ENCODE measurements around the gene RNF212.

Gene RNF212

DNA sequence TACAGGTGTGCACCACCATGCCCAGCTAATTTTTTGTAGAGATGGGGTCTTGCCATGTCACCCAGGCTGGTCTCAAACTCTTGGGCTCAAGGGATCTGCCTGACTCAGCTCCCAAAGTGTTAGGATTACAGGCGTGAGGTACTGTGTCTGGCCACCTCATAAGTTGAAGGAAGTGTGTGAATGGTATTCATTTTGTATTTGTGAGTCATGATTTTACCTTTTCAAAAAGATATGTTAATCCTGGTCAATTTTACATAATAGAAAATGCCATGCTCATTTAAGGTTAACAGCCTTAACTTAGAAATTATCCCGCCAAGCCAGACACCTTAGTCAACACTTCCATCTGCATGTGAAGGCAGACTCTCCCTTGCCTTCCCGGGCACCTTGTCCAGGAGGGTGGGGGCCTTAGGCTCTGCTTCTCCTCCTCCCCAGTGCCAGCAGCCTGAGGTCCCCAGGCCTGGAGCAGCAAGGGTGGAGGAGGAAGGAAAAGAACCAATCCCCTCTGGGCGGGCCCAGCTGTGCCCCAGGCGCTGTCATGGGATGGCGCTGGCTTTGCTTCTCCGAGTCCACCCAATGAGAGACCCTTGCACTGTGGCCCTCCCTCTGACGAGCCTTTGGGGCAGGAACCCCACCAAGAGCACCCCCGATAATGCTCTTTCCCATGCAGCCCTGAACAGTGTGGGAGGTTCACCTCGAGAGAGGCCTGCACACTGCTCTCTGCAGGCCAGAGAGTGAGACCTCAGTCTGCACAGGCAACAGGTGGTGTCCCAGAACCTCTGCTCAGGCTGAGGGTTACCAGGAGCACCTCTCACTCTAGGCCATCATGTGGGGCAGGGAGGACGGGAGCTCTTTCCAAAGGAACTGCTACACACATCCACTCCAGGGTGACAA lies 37.3 kb downstream of the RNF212 start:
- TF ChIP-seq, protein P1, sequence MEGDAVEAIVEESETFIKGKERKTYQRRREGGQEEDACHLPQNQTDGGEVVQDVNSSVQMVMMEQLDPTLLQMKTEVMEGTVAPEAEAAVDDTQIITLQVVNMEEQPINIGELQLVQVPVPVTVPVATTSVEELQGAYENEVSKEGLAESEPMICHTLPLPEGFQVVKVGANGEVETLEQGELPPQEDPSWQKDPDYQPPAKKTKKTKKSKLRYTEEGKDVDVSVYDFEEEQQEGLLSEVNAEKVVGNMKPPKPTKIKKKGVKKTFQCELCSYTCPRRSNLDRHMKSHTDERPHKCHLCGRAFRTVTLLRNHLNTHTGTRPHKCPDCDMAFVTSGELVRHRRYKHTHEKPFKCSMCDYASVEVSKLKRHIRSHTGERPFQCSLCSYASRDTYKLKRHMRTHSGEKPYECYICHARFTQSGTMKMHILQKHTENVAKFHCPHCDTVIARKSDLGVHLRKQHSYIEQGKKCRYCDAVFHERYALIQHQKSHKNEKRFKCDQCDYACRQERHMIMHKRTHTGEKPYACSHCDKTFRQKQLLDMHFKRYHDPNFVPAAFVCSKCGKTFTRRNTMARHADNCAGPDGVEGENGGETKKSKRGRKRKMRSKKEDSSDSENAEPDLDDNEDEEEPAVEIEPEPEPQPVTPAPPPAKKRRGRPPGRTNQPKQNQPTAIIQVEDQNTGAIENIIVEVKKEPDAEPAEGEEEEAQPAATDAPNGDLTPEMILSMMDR (conservative IDR thresholded peaks at IDR 0.05): no peak
- no peak for TF ChIP-seq ZFX (IDR thresholded peaks at IDR 0.05)
- H3K27ac ChIP-seq: no peak overlapping the region

DNA sequence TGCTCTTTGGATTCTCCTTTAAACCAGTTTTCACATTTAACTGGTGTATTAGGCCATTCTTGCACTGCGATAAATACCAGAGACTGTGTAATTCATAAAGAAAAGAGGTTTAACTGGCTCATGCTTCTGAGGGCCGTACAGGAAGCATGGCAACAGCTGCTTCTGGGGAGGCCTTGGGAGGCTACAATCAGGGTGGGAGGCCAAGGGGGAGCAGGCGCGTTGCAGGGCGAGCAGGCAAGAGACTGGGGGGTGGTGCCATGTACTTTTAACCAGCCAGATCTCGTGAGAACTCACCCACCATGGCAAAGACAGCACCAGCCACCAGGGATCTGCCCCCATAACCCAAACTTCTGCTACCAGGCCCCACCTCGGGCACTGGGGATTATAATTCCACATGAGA lies 38.1 kb downstream of the RNF212 start:
- TF ChIP-seq, protein P1 (conservative IDR thresholded peaks at IDR 0.05): no peak
- no peak for TF ChIP-seq ZFX (IDR thresholded peaks at IDR 0.05)
- no peak overlapping the region for H3K27ac ChIP-seq

DNA sequence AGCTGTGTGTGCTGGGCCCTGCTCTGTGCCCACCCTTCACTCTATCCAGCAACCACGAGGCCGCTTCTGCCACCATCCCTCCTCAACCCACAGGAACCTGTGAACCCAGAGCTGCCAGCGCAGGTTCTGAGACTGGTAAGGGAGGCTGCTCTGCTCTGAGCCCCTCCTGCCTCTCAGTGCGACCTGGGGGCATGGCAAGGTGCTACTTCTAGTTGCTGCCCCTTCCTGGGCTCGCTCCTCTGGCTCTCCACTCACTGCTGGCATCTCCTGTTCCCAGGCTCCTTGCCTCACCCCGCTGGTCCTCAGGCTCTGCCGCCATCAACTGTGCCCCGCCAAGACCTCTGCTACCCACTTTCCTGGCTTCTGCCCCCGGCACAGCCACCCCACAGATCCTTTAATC lies 39.3 kb downstream of the RNF212 start:
- H3K27ac ChIP-seq: no peak overlapping the region
- no peak for TF ChIP-seq ZFX (IDR thresholded peaks at IDR 0.05)
- TF ChIP-seq, protein P1 (conservative IDR thresholded peaks at IDR 0.05): no peak

DNA sequence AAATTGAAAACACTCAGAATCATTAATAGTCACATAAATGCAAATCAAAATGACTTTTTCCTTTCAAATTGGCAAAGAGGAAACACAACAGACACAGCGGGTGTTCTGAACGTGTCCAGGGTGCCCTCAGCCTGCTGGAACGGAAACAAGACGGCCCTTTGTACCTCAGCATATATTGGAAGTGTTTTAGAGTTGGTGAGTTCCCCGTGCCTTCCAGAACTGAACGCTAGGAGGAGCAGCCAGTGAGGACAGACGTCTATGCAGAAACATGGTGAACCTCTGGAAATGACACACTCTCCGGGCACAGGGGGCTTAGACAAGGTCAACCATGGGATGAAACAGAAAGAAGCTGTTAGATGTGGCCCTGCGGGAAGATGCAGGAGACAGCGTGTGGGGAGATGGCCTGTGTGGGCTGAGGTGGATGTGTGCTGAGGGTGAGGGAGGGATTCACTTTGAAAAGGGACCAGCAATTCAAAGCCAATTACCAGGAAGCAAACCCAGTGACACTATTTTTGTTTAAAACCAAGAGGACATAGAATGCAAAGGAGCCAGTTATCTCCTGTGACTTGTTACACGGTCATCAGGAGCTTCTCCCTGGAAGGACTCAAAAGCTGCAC lies 40.4 kb downstream of the RNF212 start:
- TF ChIP-seq, protein P1 (conservative IDR thresholded peaks at IDR 0.05): peak; percentile 86
- no peak for TF ChIP-seq ZFX (IDR thresholded peaks at IDR 0.05)
- 0 out of 2 replicates have a peak overlapping the region, but pooled peaks have one; percentile 16 for H3K27ac ChIP-seq

DNA sequence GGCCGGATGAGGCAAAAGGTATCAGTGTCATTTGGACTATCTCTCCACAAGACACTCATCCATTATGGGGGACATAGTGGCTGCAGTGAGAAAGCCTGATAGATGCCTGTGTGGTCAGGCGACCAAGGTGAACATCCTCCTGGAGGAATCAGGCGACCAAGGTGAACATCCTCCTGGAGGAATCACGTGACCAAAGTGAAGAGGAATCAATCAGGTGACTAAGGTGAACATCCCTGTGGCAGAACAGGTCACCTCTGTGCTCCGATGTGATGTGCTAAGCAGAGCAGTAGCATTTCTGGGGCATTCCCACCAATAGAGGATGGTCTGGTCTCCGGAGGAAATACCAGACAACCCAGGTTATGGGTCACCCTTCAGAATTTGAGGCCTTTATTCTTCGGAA lies 44.0 kb downstream of the RNF212 start:
- no peak overlapping the region for H3K27ac ChIP-seq
- TF ChIP-seq, protein P1 (conservative IDR thresholded peaks at IDR 0.05): no peak
- TF ChIP-seq ZFX (IDR thresholded peaks at IDR 0.05): no peak

DNA sequence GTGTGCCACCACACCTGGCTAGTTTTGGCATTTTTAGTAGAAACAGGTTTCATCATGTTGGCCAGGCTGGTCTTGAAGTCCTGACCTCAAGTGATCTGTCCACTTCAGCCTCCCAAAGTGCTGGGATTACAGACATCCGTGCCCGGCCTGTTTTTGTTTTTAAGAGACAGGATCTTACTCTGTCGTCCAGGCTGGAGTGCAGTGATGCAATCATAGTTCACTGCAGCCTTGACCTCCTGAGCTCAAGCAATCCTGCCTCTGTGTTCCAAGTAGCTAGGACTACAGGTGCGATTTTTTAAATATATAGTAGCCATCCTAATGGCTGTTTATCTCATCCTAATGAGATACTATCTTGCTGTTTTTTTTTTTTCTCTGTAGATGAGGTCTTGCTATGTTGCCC lies 47.6 kb downstream of the RNF212 start:
- H3K27ac ChIP-seq: no peak overlapping the region
- no peak for TF ChIP-seq ZFX (IDR thresholded peaks at IDR 0.05)
- TF ChIP-seq, protein P1 (conservative IDR thresholded peaks at IDR 0.05): no peak

DNA sequence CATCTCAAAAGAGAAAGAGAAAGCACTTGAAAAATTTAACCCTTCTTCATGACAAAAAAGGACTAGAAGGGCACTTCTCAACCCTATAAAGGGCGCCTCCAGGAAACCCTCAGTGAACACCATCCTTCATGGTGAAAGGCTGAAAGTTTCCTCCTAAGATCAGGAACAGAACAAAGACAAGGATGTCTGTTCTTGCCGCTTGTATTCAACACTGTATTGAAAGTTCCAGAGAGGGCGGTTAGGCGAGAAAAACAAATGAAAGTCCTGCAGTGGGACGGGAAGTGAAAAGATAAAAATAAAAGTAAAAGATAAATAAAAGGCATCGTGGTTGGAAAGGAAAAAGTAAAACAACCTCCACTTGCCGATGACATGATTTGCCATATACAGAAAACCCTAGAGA lies 50.9 kb downstream of the RNF212 start:
- no peak for TF ChIP-seq ZFX (IDR thresholded peaks at IDR 0.05)
- TF ChIP-seq, protein P1 (conservative IDR thresholded peaks at IDR 0.05): no peak
- no peak overlapping the region for H3K27ac ChIP-seq
